ENCODE measurements around the gene MPPED2. TPM values are rescaled to one million over a fixed set of nuclear protein-coding genes. Genes with fewer than 3 reads are reported as not detected.

Gene MPPED2
- total and polyA plus RNA-seq, 10 of the 15 experiments (the other 5 are each of a cell fraction or from before 2014, with no cell fraction given): not detected

DNA sequence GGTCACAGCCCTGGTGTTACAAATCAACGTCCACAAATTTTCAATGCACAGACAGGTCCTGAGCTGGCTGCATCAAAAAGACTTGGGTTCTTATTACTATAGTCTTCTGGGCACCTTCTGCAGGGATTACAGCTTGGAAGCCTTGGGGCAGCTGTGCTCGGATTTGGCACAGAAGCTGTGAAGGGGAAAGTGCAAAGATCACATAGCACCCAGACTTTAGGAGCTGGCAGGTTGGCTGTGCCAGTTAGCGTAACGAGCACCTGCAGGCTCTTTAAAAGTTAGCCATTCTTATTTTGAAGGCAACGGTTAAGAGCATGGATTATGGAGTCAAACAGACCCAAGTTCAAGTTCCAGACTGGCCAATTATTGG, 162.9 kb downstream of the MPPED2 start:
- in situ Hi-C loops (cut with MboI): no loop called here
- Histone ChIP-seq H3K79me2 (ENCODE audit: control insufficient read depth, insufficient read depth, low read length) (no peaks in the 10 kb centered on the region), H3K36me3 (ENCODE audit: control insufficient read depth in 2 of 2, insufficient read depth in 2 of 2, low read length in 1 of 2) (no peaks in the 10 kb centered on the region), H4K20me1 (ENCODE audit: control insufficient read depth, insufficient read depth) (no peaks in the 10 kb centered on the region), H3K4me3 (no peak overlapping the region), H3K27ac (ENCODE audit: control insufficient read depth, insufficient read depth) (no peak overlapping the region), H2AFZ (ENCODE audit: control insufficient read depth, low read depth, low read length) (no peak overlapping the region), H3K9ac (ENCODE audit: control insufficient read depth, insufficient read depth, low read length) (no peak overlapping the region), H3K4me1 (ENCODE audit: control insufficient read depth, insufficient read depth, low read length) (no peaks in the 10 kb centered on the region), H3K4me2 (ENCODE audit: control insufficient read depth, insufficient read depth) (no peak overlapping the region), H3K9me3 (replicated peaks; ENCODE audit: control insufficient read depth, insufficient read depth, low read length) (no peaks in the 10 kb centered on the region), H3K27me3 (replicated peaks in 1 of 2; ENCODE audit: control insufficient read depth in 2 of 2, insufficient read depth in 2 of 2, low read length in 1 of 2) (no peaks in the 10 kb centered on the region; a peak in 2 of 4 replicates)
- ChIA-PET CTCF (no interaction called here), RAD21 (ENCODE audit: unreplicated experiment) (no interaction called here), POLR2A (no interaction called here), SMC1A (ENCODE audit: uncharacterized antibody, unreplicated experiment) (no interaction called here)
- FAIRE-seq (no peak), ATAC-seq (no peak), DNase-seq (ENCODE audit: low read depth, low spot score) (no peak)
- TF ChIP-seq EP300 (IDR thresholded peaks at IDR 0.05; ENCODE audit: borderline replicate concordance in 1 of 2, control insufficient read depth in 1 of 2, low read depth in 2 of 2, low read length in 2 of 2): no peak
- no TSS peak for BruUV-seq (replicated peaks)
- intact Hi-C loops (cut with micrococcal nuclease; ENCODE audit: unreplicated experiment): no loop called here
- 7% methylated on average over 5 of the region's 5 CpGs for WGBS (ENCODE audit: insufficient coverage, insufficient replicate concordance, low lambda C conversion rate, missing lambda C conversion rate)

DNA sequence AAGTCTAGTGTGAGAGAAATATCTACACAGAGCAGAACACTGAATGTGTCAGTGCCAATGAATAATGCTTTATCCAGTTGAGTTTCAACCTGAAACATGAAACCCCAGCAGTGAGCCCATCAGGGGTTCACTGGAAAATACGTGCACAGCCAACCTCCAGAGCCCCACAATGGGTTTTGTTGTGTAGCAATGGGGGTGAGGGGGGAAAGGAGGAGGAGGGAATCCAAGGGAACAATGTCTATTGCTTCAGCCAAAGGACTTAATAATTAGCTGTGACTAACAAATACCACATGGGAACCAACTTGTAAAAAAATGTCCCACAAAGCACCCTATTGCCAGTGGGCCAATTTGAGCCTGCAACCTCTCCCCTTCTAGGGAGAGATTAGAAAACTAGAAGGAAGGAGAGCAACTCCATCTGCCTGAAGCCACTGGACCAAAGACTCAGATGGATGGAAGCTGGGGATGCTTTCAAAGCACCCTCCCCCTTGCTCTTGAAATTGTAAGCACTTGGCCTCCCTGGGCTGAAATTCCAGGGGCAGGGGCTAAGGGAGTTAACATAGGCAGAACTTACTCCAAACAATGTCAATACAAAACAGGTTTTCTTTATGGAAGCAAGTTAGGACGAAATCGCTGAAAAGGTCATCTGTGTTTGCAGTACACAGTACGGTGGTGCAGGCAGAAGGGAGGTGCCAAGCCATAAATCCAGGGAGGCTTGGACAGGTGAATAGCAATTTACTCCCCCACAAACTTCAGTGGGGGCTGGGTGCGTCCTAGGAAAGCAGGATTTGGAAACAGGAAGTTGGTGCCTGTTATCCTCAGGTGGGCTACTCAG, 163.5 kb downstream of the MPPED2 start:
- Histone ChIP-seq H3K27ac (ENCODE audit: control insufficient read depth, insufficient read depth) (no peak overlapping the region), H3K4me2 (ENCODE audit: control insufficient read depth, insufficient read depth) (no peak overlapping the region), H3K4me1 (ENCODE audit: control insufficient read depth, insufficient read depth, low read length) (no peaks in the 10 kb centered on the region), H3K27me3 (replicated peaks in 1 of 2; ENCODE audit: control insufficient read depth in 2 of 2, insufficient read depth in 2 of 2, low read length in 1 of 2) (no peaks in the 10 kb centered on the region; a peak in 2 of 4 replicates), H3K9me3 (replicated peaks; ENCODE audit: control insufficient read depth, insufficient read depth, low read length) (no peaks in the 10 kb centered on the region), H3K9ac (ENCODE audit: control insufficient read depth, insufficient read depth, low read length) (no peak overlapping the region), H2AFZ (ENCODE audit: control insufficient read depth, low read depth, low read length) (no peak overlapping the region), H3K79me2 (ENCODE audit: control insufficient read depth, insufficient read depth, low read length) (no peaks in the 10 kb centered on the region), H3K4me3 (no peak overlapping the region), H4K20me1 (ENCODE audit: control insufficient read depth, insufficient read depth) (no peaks in the 10 kb centered on the region), H3K36me3 (ENCODE audit: control insufficient read depth in 2 of 2, insufficient read depth in 2 of 2, low read length in 1 of 2) (no peaks in the 10 kb centered on the region)
- FAIRE-seq (no peak), ATAC-seq (no peak), DNase-seq (ENCODE audit: low read depth, low spot score) (no peak)
- CTCF ChIA-PET: no interaction called here
- intact Hi-C loops (cut with micrococcal nuclease; ENCODE audit: unreplicated experiment) (no loop called here), in situ Hi-C loops (cut with MboI) (no loop called here)
- BruUV-seq (replicated peaks): no TSS peak
- POLR2A ChIA-PET: no interaction called here
- RAD21 ChIA-PET (ENCODE audit: unreplicated experiment): no interaction called here
- SMC1A ChIA-PET (ENCODE audit: uncharacterized antibody, unreplicated experiment): no interaction called here
- WGBS (ENCODE audit: insufficient coverage, insufficient replicate concordance, low lambda C conversion rate, missing lambda C conversion rate): 34% methylated on average over 5 of the region's 5 CpGs
- no peak for TF ChIP-seq IRF4 (IDR thresholded peaks at IDR 0.05; ENCODE audit: low read depth, low read length)
- no peak for TF ChIP-seq JUNB (IDR thresholded peaks at IDR 0.05)
- TF ChIP-seq, protein P1, sequence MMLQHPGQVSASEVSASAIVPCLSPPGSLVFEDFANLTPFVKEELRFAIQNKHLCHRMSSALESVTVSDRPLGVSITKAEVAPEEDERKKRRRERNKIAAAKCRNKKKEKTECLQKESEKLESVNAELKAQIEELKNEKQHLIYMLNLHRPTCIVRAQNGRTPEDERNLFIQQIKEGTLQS (IDR thresholded peaks at IDR 0.05; ENCODE audit: borderline replicate concordance, extremely low read depth, low read depth, low read length): no peak
- TF ChIP-seq BMI1 (IDR thresholded peaks at IDR 0.05; ENCODE audit: borderline replicate concordance): no peak
- TF ChIP-seq BRCA1 (IDR thresholded peaks at IDR 0.05; ENCODE audit: low read depth, low read length): no peak
- TF ChIP-seq NR2C1 (IDR thresholded peaks at IDR 0.05): no peak
- TF ChIP-seq JUND (IDR thresholded peaks at IDR 0.05; ENCODE audit: low read depth, low read length): no peak
- TF ChIP-seq SRF (IDR thresholded peaks at IDR 0.05; ENCODE audit: low read depth in 2 of 2, low read length in 2 of 2): no peak
- no peak for TF ChIP-seq ESRRA (IDR thresholded peaks at IDR 0.05; ENCODE audit: low read length)
- TF ChIP-seq ZNF207 (IDR thresholded peaks at IDR 0.05; ENCODE audit: borderline replicate concordance): no peak
- TF ChIP-seq ATF7 (IDR thresholded peaks at IDR 0.05; ENCODE audit: low read depth): no peak
- TF ChIP-seq YY1 (IDR thresholded peaks at IDR 0.05; ENCODE audit: low read depth, low read length): no peak
- TF ChIP-seq POLR2AphosphoS5 (IDR thresholded peaks at IDR 0.05; ENCODE audit: low read length): no peak
- no peak for TF ChIP-seq SREBF1 (IDR thresholded peaks at IDR 0.05; ENCODE audit: low read length)

Data from GM12878 (cell line).